GDM1 (cell line): Measurements from ENCODE around the gene NPFFR1.
A peak's percentile ranks its signal among the peaks of the same experiment; 100 is the strongest.
"Not testable (repeated sequence)": the region's sequence is repeated elsewhere in the genome, so short reads cannot be mapped to it uniquely, and the experiment has no call there.

Source experiments
- DNase-seq: peaks from one replicate; lab custom pipeline; 2025; lab: John Stamatoyannopoulos, UW

NPFFR1 gene

GRCh38 chr10:70255329-70256299 is 28.2 kb downstream of the NPFFR1 start:
- DNase-seq, result no peak

- DNase-seq, result no peak
Measured at GRCh38 chr10:70254778-70255328, 29.0 kb downstream of the NPFFR1 start.

- DNase-seq, result no peak
Measured at GRCh38 chr10:70253878-70254765, 29.7 kb downstream of the NPFFR1 start.

- DNase-seq, result no peak
Measured at GRCh38 chr10:70250961-70251680, 32.7 kb downstream of the NPFFR1 start.

GRCh38 chr10:70247360-70247759 is 36.4 kb downstream of the NPFFR1 start:
- DNase-seq, result no peak

- no peak for DNase-seq
Measured at GRCh38 chr10:70241081-70241480, 42.7 kb downstream of the NPFFR1 start.

- DNase-seq, result not testable (repeated sequence)
Measured at GRCh38 chr10:70239986-70240385, 43.8 kb downstream of the NPFFR1 start.

GRCh38 chr10:70239077-70239976 is 44.5 kb downstream of the NPFFR1 start:
- DNase-seq, result not testable (repeated sequence)

- not testable (repeated sequence) for DNase-seq
Measured at GRCh38 chr10:70237958-70238536, 45.8 kb downstream of the NPFFR1 start.

GRCh38 chr10:70234668-70235447 is 48.9 kb downstream of the NPFFR1 start:
- no peak for DNase-seq

GRCh38 chr10:70233939-70234300 is 49.9 kb downstream of the NPFFR1 start:
- no peak for DNase-seq

- DNase-seq, result peak; percentile 95
Measured at GRCh38 chr10:70233109-70233938, 50.5 kb downstream of the NPFFR1 start, which contains the start of gene PPA1. PPA1 (minus strand) TSS chr10:70233429; CDS start chr10:70233327, 102 bp downstream.

- DNase-seq, result no peak
Measured at GRCh38 chr10:70232859-70233108, 51.0 kb downstream of the NPFFR1 start.

GRCh38 chr10:70232155-70232858 is 51.5 kb downstream of the NPFFR1 start:
- DNase-seq, result no peak

GRCh38 chr10:70228491-70228890 is 55.3 kb downstream of the NPFFR1 start:
- no peak for DNase-seq

- DNase-seq, result no peak
Measured at GRCh38 chr10:70227548-70228320, 56.1 kb downstream of the NPFFR1 start.

GRCh38 chr10:70223728-70224127 is 60.1 kb downstream of the NPFFR1 start:
- no peak for DNase-seq
